Neural cell (in vitro differentiated cells): ENCODE data around the gene PPM1J. TPM values are rescaled to one million over a fixed set of nuclear protein-coding genes. Genes with fewer than 3 reads are reported as not detected.

Experiments
- H2AFZ ChIP-seq: fragments of 200-600, 300-800 bp; sonication (generic), shearing (Covaris generic); 2 replicates; pipeline ENCODE4 v1.6.0; 2014; ENCODE audit warnings: low read depth, mild to moderate bottlenecking, antibody characterized with exemption, low read length, moderate library complexity
- H3F3A ChIP-seq: fragments of 200-600 bp; shearing (Covaris generic); 2 replicates; pipeline ENCODE4 v1.6.1; 2016; ENCODE audit warnings: mild to moderate bottlenecking, moderate library complexity, mixed read lengths, antibody characterized with exemption, low read length; ENCODE audit not compliant: insufficient read depth, poor library complexity, severe bottlenecking
- H3K27ac ChIP-seq: fragments of 200-600, 300-800 bp; sonication (generic), shearing (Covaris generic); 2 replicates; pipeline ENCODE4 v1.5.1; 2014; ENCODE audit warnings: mild to moderate bottlenecking, low read length, moderate library complexity
- H3K27me3 ChIP-seq: fragments of 300-800, 200-600 bp; sonication (generic), shearing (Covaris generic); 2 replicates; pipeline ENCODE4 v1.6.0; 2014; ENCODE audit warnings: mild to moderate bottlenecking, low read depth, low read length, moderate library complexity; ENCODE audit not compliant: insufficient read depth
- H3K36me3 ChIP-seq: fragments of 300-800, 200-600 bp; sonication (generic), shearing (Covaris generic); 2 replicates; pipeline ENCODE4 v1.5.1; 2014; ENCODE audit warnings: mild to moderate bottlenecking, antibody characterized with exemption, low read length, moderate library complexity; ENCODE audit not compliant: insufficient read depth
- H3K4me2 ChIP-seq: fragments of 300-800, 200-600 bp; sonication (generic), shearing (Covaris generic); 2 replicates; pipeline ENCODE4 v1.6.0; 2014; ENCODE audit warnings: mild to moderate bottlenecking, low read length
- H3K4me3 ChIP-seq: fragments of 300-800, 200-600 bp; sonication (generic), shearing (Covaris generic); 2 replicates; pipeline ENCODE4 v1.5.1; 2014; ENCODE audit warnings: mild to moderate bottlenecking, low read length, moderate library complexity
- H3K79me2 ChIP-seq: fragments of 200-600 bp; shearing (Covaris generic); replicated peaks from 2 replicates; pipeline ENCODE4 v1.6.0; 2014; ENCODE audit warnings: mild to moderate bottlenecking, low read length, moderate library complexity; ENCODE audit not compliant: insufficient read depth
- H3K9ac ChIP-seq: fragments of 300-800, 200-600 bp; sonication (generic), shearing (Covaris generic); 2 replicates; pipeline ENCODE4 v1.6.1; 2016; ENCODE audit warnings: mild to moderate bottlenecking, low read length, mixed read lengths
- H3K9me2 ChIP-seq: fragments of 200-600 bp; shearing (Covaris generic); 2 replicates; pipeline ENCODE4 v1.6.1; 2016; ENCODE audit warnings: mild to moderate bottlenecking, low read length, mixed read lengths; ENCODE audit not compliant: insufficient read depth
- H3K9me3 ChIP-seq: fragments of 200-600, 300-800 bp; sonication (generic), shearing (Covaris generic); 2 replicates; pipeline ENCODE4 v1.6.1; 2016; ENCODE audit warnings: mild to moderate bottlenecking, mixed run types, low read length, moderate library complexity, mixed read lengths
- H4K20me1 ChIP-seq: fragments of 200-600 bp; shearing (Covaris generic); 2 replicates; pipeline ENCODE4 v1.6.1; 2016; ENCODE audit warnings: mild to moderate bottlenecking, mixed run types; ENCODE audit not compliant: insufficient read depth
- EP300 ChIP-seq: fragments of 450-650 bp; conservative IDR thresholded peaks from 2 replicates; pipeline ENCODE4 v1.6.1; 2014; ENCODE audit warnings: antibody characterized with exemption, mild to moderate bottlenecking, moderate library complexity; ENCODE audit not compliant: poor library complexity, severe bottlenecking
- EZH2 ChIP-seq: fragments of 200-600, 300-800 bp; shearing (Covaris generic), sonication (generic); IDR thresholded peaks from 2 replicates; pipeline ENCODE4 v1.6.1; 2014; ENCODE audit warnings: antibody characterized with exemption, low read length, borderline replicate concordance, mild to moderate bottlenecking; ENCODE audit not compliant: insufficient read depth, poor library complexity, severe bottlenecking
- MXI1 ChIP-seq: fragments of 450-650 bp; conservative IDR thresholded peaks from 2 replicates; pipeline ENCODE4 v1.6.1; 2014; ENCODE audit warnings: antibody characterized with exemption, mild to moderate bottlenecking; ENCODE audit not compliant: poor library complexity, severe bottlenecking
- POLR2AphosphoS5 ChIP-seq: IDR thresholded peaks from 2 replicates; pipeline ENCODE4 v1.6.1; 2012
- RAD21 ChIP-seq: fragments of 450-650 bp; conservative IDR thresholded peaks from 2 replicates; pipeline ENCODE4 v1.6.1; 2014; ENCODE audit warnings: antibody characterized with exemption, mild to moderate bottlenecking, moderate library complexity
- SMC3 ChIP-seq: fragments of 450-650 bp; conservative IDR thresholded peaks from 2 replicates; pipeline ENCODE4 v1.6.1; 2014; ENCODE audit warnings: antibody characterized with exemption, mild to moderate bottlenecking, moderate library complexity; ENCODE audit not compliant: poor library complexity
- TAF1 ChIP-seq: IDR thresholded peaks from 2 replicates; pipeline ENCODE4 v1.6.1; 2012; ENCODE audit warnings: low read depth
- polyA plus RNA-seq: library from polyadenylated mRNA; depleted of rRNA; stranded (reverse); fragments of >200 nt; gene quantifications from 2 replicates; pipeline ENCODE4 v1.2.3, GENCODE V29; 2014
- TF ChIP-seq, protein P1 (sequence below): fragments of 450-650 bp; IDR thresholded peaks from 2 replicates; pipeline ENCODE4 v1.5.1; 2014; ENCODE audit warnings: antibody characterized with exemption, mild to moderate bottlenecking, moderate library complexity; ENCODE audit not compliant: poor library complexity, severe bottlenecking
- TF ChIP-seq, protein P2 (sequence below): IDR thresholded peaks from 2 replicates; pipeline ENCODE4 v1.6.1; 2012; ENCODE audit warnings: borderline replicate concordance

Gene PPM1J
- polyA plus RNA-seq, 1 donor from 2014 or later: 0.16 TPM

GRCh38 chr1:112689842-112690237, 25.3 kb downstream of the PPM1J start:
- Histone ChIP-seq H3K27ac (no peak overlapping the region), H3F3A (no peaks in the 10 kb centered on the region), H3K4me2 (no peak overlapping the region), H4K20me1 (no peaks in the 10 kb centered on the region), H3K36me3 (no peaks in the 10 kb centered on the region), H3K9ac (no peak overlapping the region), H3K9me3 (no peaks in the 10 kb centered on the region), H3K79me2 (no peaks in the 10 kb centered on the region), H2AFZ (no peak overlapping the region), H3K4me3 (no peak overlapping the region), H3K27me3 (no peaks in the 10 kb centered on the region), H3K9me2 (no peaks in the 10 kb centered on the region)
- TF ChIP-seq RAD21 (no peak), EZH2 (no peak), TAF1 (no peak), POLR2AphosphoS5 (no peak), SMC3 (no peak), EP300 (no peak), MXI1 (no peak)
- TF ChIP-seq, protein P1, sequence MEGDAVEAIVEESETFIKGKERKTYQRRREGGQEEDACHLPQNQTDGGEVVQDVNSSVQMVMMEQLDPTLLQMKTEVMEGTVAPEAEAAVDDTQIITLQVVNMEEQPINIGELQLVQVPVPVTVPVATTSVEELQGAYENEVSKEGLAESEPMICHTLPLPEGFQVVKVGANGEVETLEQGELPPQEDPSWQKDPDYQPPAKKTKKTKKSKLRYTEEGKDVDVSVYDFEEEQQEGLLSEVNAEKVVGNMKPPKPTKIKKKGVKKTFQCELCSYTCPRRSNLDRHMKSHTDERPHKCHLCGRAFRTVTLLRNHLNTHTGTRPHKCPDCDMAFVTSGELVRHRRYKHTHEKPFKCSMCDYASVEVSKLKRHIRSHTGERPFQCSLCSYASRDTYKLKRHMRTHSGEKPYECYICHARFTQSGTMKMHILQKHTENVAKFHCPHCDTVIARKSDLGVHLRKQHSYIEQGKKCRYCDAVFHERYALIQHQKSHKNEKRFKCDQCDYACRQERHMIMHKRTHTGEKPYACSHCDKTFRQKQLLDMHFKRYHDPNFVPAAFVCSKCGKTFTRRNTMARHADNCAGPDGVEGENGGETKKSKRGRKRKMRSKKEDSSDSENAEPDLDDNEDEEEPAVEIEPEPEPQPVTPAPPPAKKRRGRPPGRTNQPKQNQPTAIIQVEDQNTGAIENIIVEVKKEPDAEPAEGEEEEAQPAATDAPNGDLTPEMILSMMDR: no peak
- TF ChIP-seq, protein P2, sequence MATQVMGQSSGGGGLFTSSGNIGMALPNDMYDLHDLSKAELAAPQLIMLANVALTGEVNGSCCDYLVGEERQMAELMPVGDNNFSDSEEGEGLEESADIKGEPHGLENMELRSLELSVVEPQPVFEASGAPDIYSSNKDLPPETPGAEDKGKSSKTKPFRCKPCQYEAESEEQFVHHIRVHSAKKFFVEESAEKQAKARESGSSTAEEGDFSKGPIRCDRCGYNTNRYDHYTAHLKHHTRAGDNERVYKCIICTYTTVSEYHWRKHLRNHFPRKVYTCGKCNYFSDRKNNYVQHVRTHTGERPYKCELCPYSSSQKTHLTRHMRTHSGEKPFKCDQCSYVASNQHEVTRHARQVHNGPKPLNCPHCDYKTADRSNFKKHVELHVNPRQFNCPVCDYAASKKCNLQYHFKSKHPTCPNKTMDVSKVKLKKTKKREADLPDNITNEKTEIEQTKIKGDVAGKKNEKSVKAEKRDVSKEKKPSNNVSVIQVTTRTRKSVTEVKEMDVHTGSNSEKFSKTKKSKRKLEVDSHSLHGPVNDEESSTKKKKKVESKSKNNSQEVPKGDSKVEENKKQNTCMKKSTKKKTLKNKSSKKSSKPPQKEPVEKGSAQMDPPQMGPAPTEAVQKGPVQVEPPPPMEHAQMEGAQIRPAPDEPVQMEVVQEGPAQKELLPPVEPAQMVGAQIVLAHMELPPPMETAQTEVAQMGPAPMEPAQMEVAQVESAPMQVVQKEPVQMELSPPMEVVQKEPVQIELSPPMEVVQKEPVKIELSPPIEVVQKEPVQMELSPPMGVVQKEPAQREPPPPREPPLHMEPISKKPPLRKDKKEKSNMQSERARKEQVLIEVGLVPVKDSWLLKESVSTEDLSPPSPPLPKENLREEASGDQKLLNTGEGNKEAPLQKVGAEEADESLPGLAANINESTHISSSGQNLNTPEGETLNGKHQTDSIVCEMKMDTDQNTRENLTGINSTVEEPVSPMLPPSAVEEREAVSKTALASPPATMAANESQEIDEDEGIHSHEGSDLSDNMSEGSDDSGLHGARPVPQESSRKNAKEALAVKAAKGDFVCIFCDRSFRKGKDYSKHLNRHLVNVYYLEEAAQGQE: no peak

DNA sequence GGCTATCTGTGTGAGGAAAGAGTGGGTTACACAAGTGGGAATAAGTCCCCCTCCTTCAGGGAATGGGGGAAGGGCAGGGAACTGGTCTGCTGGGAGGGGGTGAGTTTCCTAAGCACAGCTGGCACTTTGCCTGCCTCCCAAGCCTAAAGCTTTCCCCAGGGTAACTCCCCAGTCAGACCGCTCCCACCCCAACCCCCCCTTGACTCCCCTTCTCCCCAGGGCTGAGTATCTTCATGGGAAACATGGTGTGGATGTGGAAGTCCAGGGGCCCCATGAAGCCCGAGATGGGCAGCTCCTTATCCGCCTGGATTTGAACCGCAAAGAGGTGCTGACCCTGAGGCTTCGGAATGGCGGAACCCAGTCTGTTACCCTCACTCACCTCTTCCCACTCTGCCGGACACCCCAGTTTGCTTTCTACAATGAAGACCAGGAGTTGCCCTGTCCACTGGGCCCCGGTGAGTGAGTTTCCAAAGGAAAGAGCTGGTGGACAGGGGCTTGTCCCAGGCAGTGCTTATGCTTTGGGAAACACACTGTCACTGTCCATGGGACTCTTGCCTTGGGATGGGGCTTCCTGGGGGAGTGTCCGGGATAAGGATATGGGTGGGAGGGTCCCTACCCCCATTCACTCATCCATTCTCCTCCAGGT, 25.8 kb downstream of the PPM1J start:
- H3K9me3 ChIP-seq: no peaks in the 10 kb centered on the region
- H3K4me2 ChIP-seq: no peak overlapping the region
- no peaks in the 10 kb centered on the region for H4K20me1 ChIP-seq
- no peak overlapping the region for H2AFZ ChIP-seq
- no peaks in the 10 kb centered on the region for H3K79me2 ChIP-seq
- H3K9me2 ChIP-seq: no peaks in the 10 kb centered on the region
- H3K4me3 ChIP-seq: no peak overlapping the region
- H3K27ac ChIP-seq: no peak overlapping the region
- TF ChIP-seq SMC3 (no peak), RAD21 (no peak), EP300 (no peak), TAF1 (no peak), MXI1 (no peak), POLR2AphosphoS5 (no peak), EZH2 (no peak)
- TF ChIP-seq, protein P1: no peak
- TF ChIP-seq, protein P2: no peak
- H3K9ac ChIP-seq: no peak overlapping the region
- no peaks in the 10 kb centered on the region for H3F3A ChIP-seq
- no peaks in the 10 kb centered on the region for H3K27me3 ChIP-seq
- no peaks in the 10 kb centered on the region for H3K36me3 ChIP-seq
